ENCODE measurements around the gene SS18.

The SS18 gene

DNA sequence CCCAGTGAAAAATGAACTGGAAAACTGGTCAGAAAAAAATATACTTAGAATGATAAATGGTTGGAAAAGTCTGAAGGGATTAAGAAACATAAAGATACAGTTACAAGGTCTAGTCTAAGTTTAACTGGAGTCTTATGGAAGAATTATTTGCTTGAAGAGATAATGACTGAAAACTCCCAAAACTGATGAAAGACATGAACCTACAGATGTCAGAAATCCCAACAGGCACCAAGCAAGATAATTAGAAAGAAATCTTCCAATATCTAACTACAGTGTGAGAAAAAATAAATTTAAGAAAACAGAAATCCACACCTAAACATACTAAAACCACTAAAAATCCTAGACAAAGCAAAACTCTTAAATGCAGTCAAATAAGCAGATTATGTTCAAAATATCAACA lies 19.4 kb downstream of the SS18 start:
- no peak for DNase-seq

DNA sequence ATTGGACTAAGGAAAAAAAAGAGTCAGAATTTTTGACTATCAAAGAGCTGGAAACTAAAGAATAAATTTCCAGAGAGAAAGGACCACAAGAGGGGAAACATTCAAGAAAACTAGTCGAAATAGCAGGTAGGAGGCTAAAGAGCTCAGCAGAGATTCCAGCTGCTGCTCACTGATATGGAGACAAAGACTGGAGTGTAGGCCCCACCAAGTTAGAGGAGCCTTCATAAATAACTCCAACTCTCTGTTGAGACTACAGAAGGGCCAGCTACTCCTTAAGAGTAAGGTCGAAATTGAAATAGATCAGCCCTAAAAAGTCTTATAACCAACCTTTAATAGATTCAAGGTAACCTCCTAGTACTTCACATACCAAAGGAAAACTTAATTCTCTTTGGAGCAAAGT lies 31.1 kb downstream of the SS18 start:
- no peak for DNase-seq

- DNase-seq, result peak; percentile 21
Observed at GRCh38 chr18:26057344-26057773, 33.1 kb downstream of the SS18 start.

- no peak for DNase-seq
Observed at GRCh38 chr18:26056291-26056690, 34.1 kb downstream of the SS18 start.

- DNase-seq, result no peak
Observed at GRCh38 chr18:26052505-26052904, 37.9 kb downstream of the SS18 start.

DNA sequence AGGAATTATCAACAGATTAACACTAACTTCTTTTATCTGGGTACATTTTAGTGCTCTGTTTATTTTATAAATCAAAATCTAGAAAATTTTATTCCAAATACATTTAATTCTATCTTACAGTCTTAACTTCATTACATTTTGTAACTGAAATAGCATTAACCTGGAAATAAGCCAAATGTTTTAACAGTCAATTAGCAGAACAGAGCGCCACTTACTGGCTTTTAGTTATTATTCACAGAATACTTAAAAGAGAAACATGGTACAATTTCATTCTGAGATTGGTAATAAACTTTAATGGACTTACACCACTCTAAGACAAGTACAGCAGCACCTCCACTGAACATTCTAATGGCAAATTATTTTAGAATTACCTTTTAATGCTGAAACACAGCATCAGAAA lies 38.6 kb downstream of the SS18 start:
- DNase-seq, result no peak

- no peak for DNase-seq
Observed at GRCh38 chr18:26046419-26047077, 43.9 kb downstream of the SS18 start.

GRCh38 chr18:26044807-26045206 lies 45.6 kb downstream of the SS18 start:
- DNase-seq, result no peak

- no peak for DNase-seq
Observed at GRCh38 chr18:26040051-26040656, 50.3 kb downstream of the SS18 start.

DNA sequence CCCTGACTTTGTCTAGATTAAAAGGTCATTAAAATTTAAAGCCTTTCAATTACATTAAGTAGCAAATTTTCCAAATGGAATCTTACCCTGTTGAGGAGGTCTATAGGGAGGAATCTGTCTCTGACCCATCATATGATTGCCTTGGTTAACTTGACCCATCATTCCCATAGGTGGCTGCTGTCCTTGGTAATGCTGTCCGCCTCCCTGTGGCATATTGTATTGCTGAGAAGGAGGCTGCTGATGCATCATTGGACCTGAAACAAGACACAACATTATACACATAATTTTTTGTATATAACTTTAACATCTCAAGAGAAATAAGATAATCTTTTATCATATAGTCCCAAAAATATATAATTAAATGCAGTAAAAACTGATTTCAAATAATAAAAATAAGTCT lies 51.2 kb downstream of the SS18 start:
- no peak for DNase-seq

- DNase-seq, result no peak
Observed at GRCh38 chr18:26036635-26037034, 53.8 kb downstream of the SS18 start.

- no peak for DNase-seq
Observed at GRCh38 chr18:26034850-26035497, 55.4 kb downstream of the SS18 start.

- no peak for DNase-seq
Observed at GRCh38 chr18:26022585-26022984, 67.8 kb downstream of the SS18 start.

GRCh38 chr18:26021061-26021754 lies 69.2 kb downstream of the SS18 start:
- DNase-seq, result no peak

DNA sequence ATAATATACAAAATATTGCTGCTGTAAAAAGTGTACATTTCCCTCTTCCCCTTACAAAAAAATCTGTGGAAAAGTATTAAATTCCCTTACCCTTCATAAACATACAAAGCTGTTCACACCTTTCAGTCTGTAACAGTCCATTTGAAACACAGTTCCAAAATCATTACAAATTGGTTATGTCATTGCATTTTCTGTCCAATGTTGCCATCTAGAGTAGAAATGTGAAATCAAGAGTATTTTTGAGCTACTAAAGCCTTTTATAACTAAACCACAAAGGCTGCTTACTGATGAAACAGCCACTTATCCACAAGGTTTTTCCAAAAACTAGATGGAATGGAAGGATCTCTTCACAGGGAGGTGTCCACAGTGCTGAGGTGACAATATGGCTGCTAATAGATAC lies 72.5 kb downstream of the SS18 start:
- no peak for DNase-seq

DNA sequence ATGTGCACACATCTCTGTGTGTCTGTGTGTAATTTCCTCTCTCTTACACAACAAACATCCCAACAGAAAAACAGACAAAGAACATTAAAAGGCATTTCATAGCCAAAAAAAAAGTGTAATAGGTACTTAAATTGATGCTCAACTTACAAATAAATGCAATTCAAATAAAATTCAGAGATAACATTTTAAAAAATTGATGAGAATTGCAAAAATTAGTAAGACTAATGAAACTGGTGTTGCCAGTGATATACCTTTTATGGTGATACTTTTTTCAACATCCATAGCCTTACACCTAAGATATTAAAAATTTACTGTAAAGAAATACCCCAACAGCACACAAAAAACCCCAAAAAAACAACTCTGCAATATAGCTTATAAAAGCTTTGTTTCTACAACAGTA lies 76.0 kb downstream of the SS18 start:
- no peak for DNase-seq

GRCh38 chr18:26008619-26009018 lies 81.8 kb downstream of the SS18 start:
- no peak for DNase-seq

GRCh38 chr18:26008096-26008495 lies 82.3 kb downstream of the SS18 start:
- DNase-seq, result no peak

DNA sequence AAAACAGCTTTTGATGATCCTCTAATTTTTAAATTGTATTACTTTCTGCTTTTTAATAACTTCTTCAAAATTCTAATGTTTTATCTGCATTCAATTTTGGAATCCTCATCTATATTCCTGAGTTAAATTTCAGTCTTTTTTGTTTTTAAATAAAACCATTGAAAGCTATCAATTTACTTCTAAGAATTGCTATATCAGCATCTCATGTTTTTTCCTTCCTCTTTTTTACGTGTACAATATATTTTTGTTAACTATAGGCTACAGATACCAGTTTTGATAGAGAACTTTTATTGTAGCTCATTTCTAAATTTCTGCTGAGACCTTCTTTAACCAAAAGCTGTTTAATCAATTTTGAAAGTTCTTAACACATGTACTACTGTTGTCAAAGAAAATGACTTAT lies 84.5 kb downstream of the SS18 start:
- no peak for DNase-seq

DNA sequence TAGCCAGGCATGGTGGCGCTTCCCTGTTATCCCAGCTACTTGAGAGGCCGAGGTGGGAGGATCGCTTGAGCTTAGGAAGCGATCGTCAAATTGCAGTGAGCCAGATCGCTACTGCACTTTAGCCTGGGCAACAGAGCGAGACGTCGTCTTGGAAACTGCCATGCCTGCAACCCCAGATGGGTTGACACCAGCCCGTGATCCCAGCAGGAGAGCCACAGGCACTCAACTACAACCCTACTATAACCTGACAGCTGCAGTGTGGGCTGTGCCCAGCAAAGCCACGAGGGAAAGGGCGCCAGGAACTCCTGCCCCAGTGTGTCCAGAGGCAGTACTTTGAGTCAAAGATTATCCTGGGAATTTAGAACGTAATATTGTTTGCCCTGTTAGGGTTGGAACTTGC lies 85.6 kb downstream of the SS18 start:
- DNase-seq, result no peak

DNA sequence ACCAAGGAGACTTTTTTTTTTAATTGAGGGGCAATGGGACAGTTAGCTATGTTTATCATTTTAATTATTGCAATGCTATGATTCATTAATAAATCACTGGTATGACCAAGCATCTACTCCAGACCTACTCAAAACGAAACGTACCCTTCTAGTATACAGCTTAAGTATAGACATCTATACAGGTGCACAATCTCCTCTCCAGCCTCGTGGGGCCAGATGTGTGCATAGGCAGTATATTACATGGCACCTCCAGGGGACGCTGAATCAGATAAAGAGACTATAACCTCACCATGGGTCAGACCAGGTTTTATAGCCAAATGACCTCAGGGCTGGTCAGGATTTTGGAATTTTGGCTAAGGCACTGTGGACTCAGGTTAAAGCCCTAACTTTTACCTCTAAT lies 86.6 kb downstream of the SS18 start:
- no peak for DNase-seq

DNA sequence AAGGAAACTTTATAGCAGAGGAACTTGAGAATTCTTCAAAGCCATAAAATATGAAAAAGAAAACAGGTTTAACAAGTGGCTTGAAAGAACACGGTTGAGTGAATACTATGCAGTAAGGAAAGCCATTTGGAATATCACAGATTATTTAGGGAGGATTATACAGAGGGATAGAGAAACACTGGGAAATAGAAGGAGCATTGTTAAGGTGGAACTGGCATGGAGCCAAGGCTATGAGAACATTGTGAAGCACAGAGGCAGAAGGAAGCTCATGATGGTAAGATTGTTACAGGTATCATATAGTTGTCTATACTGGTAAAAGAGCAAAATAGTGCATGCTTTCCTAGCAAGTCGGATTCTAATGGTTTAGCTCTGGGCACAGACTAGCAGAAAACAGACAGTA lies 87.1 kb downstream of the SS18 start:
- DNase-seq, result no peak

- DNase-seq, result no peak
Observed at GRCh38 chr18:26002375-26002910, 88.0 kb downstream of the SS18 start.

DNA sequence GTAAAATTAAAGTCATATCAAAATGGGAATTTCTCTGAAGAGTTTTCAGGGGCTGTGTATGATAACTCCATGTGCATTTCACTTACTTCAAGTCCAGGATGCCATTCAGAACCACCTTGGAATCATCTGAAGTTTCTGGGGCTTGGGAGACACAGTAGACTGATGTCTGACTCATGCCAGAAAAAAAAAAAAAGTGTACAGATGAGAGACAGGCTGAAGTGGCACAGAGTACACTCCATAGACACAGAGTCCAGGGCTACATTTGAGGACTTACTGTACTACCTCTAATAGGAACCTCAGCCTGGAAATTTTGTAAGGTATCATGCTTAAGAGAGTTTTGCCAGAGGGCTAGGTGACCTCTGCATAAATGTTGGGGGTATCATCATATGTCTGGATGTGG lies 92.0 kb downstream of the SS18 start:
- no peak for DNase-seq

Data from stimulated activated CD4-positive, alpha-beta T cell treated with anti-CD3 and anti-CD28 coated beads, Interleukin-4, amount 100 ng/mL, for 24 hours (primary cell).